Hepatic stellate cell (primary cell): ENCODE data around the gene TXNRD2.
A peak's percentile ranks its signal among the peaks of the same experiment; 100 is the strongest.
"Not testable (repeated sequence)": the region's sequence is repeated elsewhere in the genome, so short reads cannot be mapped to it uniquely, and the experiment has no call there.

Source experiments
- DNase-seq: peaks from one replicate; pipeline ENCODE4 v3.0.0; 2011; ENCODE audit warnings: low spot score

TXNRD2 gene

DNA sequence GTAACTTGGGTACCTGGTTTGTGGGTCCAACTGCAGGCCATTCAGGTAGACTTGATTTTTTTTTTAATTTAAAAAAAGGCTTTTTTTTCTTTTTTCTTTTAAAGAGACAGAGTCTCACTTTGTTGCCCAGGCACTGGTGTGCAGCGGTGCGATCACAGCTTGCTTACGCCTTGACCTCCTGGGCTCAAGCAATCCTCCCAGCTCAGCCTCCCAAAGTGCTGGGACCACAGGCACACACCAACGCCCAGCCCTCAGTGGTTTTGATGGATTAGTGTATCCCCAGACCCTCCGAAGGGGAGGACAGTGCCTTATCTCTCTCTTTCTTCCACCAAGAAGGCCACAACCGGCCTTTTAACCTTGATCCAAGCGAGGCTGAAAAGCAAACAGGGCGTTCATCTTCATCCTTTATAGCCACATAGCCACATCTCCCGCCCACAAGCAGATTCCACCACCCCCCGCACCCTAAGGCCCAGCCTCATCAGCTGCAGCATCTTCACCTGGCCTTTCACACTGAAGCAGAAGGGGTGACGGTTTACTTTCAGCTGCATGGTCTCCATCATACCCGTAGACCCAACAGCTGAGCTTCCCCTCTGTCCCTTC is 17.6 kb downstream of the TXNRD2 start:
- no peak for DNase-seq

DNA sequence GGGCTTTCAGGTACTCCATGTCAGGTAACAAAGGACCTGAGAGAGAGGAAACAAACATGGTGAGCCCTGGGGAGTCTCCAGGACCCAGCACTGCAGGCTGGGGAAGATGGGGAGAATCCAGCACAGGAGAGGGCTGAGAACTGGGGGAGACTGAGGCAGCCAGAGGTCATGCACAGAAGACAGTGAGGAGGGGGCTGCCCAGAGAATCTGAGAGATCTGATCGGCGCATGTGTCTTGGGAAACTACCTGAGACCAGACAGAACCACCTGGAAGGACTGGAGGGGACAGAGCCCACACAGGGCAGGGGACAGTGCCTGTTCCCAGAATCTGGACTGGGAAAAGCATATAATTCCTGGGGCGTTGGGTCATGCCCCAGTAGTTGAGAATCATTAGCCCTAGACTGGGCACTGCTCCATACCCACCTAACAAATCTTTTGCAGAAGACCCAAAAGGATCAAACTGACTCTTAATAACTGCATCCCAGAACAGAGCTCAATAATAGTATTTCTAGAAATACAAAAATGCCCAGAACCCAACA is 20.0 kb downstream of the TXNRD2 start:
- no peak for DNase-seq

GRCh38 chr22:19919701-19920363 is 21.8 kb downstream of the TXNRD2 start:
- DNase-seq: no peak

DNA sequence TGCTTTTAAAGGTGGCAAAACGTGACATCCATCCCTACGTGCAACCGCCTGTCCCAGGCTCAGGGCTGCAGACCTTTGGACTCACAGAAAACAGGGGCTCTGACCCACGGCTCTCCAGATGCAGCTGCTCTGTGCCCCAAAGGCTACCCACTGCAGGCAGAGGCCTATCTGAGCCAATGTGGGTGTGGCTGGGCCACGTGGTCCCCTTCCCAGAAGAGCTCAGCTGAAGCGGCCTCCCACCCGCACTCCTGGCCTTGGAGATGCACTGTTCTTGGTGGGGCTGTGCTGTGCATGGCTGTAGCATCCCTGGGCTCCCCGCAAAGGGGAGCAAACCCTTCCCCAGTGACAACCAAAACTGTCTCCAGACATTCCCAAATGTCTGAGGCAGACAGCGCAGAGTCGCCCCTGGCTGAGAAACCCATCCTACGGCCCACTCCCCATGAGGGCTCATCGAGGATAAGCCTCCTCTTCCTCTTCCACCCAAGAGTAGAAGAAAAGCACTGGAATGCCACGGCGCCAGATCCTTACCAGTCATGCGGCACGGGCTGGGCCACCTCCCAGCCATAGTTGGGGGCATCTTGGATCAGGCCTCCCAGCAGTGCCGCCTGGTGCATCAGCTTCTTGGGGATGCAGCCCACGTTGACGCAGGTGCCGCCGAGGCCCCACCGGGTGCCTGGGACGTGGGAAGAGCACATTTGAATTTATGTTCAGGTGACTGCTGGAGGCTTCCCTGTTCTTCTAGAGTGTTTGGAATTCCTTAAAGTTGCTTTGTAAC is 23.1 kb downstream of the TXNRD2 start:
- DNase-seq: no peak

GRCh38 chr22:19917389-19918138 is 24.1 kb downstream of the TXNRD2 start:
- DNase-seq: no peak

GRCh38 chr22:19916941-19917340 is 24.7 kb downstream of the TXNRD2 start:
- DNase-seq: no peak

GRCh38 chr22:19916006-19916405 is 25.6 kb downstream of the TXNRD2 start:
- no peak for DNase-seq

DNA sequence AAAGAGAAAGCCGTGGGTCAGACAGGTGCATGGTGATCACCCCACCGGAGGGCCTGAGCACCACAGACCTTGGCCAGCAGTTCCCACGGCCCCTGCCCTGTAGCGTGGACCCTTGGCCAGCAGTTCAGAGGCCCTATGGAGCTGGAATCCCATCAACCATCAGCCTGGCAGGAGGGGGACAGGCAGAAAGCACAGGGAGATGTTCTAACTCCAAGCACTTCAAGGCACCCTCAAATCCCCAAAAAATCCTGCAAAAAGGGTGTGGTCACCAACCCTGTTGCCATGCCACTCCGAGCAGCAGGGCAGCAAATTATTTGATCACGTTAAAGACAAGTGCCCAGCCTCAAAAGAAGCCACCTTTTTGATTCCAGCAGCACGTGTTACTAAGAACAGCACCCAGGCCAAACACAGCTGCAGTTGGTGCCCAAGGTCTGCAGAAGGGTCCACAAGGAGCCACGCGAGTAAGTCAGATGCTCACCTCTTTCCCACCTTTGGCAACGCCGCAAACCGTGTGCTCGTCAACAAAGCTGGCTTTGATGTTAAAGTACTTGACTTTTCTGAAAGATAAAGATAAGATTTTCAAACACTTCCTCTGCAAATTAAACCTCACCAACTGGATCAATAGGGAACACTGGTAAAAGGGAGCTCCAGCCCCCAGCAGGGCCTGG is 26.2 kb downstream of the TXNRD2 start:
- no peak for DNase-seq

GRCh38 chr22:19914201-19914943 is 27.2 kb downstream of the TXNRD2 start:
- DNase-seq: no peak

- DNase-seq: no peak
Observed at GRCh38 chr22:19913337-19913936, 28.2 kb downstream of the TXNRD2 start.

DNA sequence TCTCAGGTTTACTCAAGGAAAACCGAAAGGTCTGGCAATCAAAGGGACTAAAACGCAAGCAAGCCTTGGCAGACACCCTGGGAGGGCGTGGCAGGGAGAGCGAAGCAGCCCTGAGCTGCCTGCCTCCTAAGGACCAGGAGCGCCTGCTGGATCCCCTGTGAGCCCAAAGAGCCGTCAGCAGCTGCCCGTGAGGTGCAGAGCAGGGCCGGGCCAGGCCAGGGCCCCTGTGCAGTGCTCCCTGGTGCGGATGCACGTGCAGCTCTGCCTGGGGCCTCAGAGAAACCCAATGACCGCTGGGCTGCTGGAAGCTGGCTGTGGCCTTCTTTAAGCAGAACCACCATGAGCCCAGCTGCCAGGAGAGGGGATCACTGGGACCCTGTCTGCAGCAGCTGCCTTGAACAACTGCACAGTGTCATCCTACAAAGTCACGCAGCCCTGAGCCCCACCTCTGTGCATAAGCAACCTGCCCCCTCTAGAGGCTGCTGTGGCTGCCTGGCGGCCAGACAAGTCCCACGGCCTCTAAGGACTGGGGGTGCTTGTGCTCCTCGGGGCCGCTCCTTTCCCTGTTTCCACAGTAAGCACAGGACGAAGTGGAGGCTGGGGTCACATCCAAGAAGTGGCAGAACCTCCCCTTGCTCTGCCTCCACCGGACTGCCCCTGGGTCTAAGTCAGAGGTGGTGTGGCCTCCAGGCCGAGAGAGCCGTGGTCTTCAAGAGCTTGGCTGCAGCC is 29.2 kb downstream of the TXNRD2 start:
- DNase-seq: no peak

GRCh38 chr22:19911540-19912270 is 29.9 kb downstream of the TXNRD2 start:
- no peak for DNase-seq

DNA sequence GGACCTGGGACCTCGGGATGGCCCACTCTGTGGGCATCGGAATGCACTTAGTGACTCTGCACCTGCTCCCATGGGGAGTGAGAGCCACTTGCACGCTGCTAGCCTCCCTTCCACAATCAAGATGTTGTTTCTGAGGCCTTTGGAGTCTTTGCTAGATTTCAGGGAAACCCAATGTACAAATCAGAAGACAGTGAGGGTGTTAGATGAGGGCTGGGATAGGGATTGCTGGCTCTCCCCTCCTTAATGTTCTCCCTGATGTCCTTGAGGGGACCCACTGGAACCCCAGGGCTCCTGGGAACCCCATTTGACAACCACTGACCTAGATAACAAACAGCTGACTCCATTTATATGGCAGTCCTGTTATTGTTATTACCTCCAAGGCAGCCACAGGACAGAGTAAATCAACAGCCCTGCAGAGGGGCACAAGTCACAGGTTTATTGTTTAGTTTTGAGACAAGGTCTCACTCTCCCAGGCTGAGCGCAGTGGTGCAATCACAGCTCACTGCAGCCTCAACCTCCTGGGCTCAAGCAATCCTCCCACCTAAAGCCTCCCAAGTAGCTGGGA is 31.4 kb downstream of the TXNRD2 start:
- no peak for DNase-seq

DNA sequence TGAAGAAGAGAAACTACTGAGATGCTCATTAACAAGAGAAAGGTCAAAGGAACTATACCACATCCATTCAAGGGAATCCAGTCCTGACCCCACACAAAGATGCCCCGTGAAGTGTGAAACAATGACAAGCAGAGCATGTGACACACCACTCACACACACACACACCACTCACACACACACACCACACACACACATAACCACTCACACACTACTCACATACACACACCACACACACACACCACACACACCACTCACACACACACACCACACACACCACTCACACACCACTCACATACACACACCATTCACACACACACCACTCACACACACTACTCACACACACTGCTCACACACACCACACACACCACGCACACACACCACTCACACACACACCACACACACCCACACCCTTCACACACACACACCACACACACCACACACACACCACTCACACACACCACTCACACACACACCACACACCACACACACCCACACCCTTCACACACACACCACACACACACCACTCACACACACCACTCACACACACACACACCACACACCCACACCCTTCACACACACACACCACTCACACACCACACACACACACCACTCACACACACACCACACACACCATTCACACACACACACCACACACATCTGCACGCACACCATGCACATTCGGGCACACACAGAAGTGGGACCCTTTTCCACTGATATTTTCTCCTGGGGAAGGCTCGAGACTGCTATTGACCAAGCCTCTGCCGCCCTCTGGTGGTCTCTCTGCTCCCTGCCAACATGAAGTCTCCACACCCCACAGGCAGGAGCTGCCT is 32.1 kb downstream of the TXNRD2 start:
- peak; percentile 88 for DNase-seq

DNA sequence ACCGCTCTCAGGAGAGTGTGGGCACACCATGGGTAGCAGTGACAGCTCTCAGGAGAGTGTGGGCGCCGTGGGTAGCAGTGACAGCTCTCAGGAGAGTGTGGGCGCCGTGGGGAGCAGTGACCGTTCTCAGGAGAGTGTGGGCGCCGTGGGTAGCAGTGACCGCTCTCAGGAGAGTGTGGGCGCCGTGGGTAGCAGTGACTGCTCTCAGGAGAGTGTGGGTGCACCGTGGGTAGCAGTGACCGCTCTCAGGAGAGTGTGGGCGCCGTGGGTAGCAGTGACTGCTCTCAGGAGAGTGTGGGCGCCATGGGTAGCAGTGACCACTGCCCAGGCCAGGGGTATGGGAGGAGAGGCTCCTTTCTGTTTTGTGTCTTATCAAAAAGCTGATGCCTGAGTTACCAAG is 33.7 kb downstream of the TXNRD2 start:
- not testable (repeated sequence) for DNase-seq

- not testable (repeated sequence) for DNase-seq
Observed at GRCh38 chr22:19906864-19907263, 34.8 kb downstream of the TXNRD2 start.

- DNase-seq: no peak
Observed at GRCh38 chr22:19905347-19906276, 36.0 kb downstream of the TXNRD2 start.
